ENCODE results near the gene SPAAR.

GRCh38 chr9:35920051-35920620 lies 10.8 kb downstream of the SPAAR start:
- no peak for TF ChIP-seq CTCF (IDR thresholded peaks at IDR 0.05; ENCODE audit: insufficient read depth, low read depth, low read length)
- no peak for TF ChIP-seq EZH2 (IDR thresholded peaks at IDR 0.05; ENCODE audit: insufficient read depth, low read length)
